Measurements from ENCODE around the gene DCANP1.

The DCANP1 gene

GRCh38 chr5:135450336-135450735 is 3.2 kb upstream of the DCANP1 start:
- TF ChIP-seq, protein P1, sequence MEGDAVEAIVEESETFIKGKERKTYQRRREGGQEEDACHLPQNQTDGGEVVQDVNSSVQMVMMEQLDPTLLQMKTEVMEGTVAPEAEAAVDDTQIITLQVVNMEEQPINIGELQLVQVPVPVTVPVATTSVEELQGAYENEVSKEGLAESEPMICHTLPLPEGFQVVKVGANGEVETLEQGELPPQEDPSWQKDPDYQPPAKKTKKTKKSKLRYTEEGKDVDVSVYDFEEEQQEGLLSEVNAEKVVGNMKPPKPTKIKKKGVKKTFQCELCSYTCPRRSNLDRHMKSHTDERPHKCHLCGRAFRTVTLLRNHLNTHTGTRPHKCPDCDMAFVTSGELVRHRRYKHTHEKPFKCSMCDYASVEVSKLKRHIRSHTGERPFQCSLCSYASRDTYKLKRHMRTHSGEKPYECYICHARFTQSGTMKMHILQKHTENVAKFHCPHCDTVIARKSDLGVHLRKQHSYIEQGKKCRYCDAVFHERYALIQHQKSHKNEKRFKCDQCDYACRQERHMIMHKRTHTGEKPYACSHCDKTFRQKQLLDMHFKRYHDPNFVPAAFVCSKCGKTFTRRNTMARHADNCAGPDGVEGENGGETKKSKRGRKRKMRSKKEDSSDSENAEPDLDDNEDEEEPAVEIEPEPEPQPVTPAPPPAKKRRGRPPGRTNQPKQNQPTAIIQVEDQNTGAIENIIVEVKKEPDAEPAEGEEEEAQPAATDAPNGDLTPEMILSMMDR (IDR thresholded peaks at IDR 0.05; ENCODE audit: borderline replicate concordance, insufficient read depth, low read depth, low read length), result no peak
- H3K4me3 ChIP-seq (ENCODE audit: low read depth, low read length), result no peak overlapping the region

DNA sequence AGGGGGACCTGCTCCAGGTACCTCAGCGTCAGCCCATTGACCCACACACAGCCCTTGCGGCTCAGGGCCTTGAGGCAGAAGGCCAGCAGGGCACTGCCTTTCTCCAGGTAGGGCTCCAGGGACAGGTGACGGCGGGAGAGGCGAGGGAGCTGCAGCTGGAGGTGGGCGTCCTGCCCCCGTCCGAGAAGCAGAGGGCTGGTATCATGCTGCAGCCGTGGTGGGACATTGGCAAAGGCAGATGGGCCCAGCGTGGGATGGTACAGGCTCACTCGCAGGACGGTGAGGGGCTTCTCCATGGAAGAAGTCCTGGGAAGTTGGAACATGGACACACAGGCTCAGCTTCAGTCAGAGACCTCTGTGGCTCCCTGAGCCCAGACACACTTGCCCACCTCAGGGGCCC is 2.5 kb upstream of the DCANP1 start:
- TF ChIP-seq, protein P1 (IDR thresholded peaks at IDR 0.05; ENCODE audit: borderline replicate concordance, insufficient read depth, low read depth, low read length), result no peak
- no peak overlapping the region for H3K4me3 ChIP-seq (ENCODE audit: low read depth, low read length)

DNA sequence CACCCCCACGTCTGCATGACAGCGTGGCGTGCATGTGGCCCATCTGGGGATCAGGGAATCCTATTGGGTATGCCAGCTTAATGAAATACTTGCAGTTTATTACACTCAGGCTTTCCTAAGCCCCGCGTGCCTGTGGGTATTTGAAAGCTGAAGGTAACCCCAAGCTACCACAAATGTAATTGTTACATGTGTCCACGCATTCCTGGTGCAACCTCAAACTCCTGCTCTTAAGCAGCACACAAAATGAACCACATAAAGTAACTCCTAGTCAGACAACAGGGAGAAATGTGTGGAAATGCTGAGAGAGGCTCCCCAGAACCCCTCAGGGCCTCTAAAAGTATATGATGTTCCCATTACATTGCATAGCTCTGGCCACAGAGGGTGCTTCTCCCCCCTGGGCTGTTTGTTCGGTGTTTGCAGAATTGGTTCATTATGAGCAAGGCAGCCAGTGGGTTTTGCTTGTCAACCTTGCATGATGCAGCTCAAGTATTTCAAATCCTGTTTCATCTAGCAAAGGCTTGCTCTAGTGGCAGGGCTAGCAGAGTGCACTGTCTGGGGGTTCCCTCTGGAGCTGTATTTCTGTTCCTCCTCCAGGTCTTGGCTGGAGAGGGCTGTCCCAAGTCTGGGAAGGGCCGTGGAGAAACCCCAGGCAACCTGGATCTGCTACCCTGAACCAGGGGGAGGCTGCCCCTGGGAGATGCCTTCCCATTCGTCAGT is 1.8 kb upstream of the DCANP1 start:
- H3K4me3 ChIP-seq (ENCODE audit: low read depth, low read length), result no peak overlapping the region

GRCh38 chr5:135448071-135448739 is 1.1 kb upstream of the DCANP1 start:
- H3K4me3 ChIP-seq (ENCODE audit: low read depth, low read length), result no peak overlapping the region
- TF ChIP-seq, protein P1 (IDR thresholded peaks at IDR 0.05; ENCODE audit: borderline replicate concordance, insufficient read depth, low read depth, low read length), result no peak

More for the DNA sequence above, 1.8 kb upstream of the DCANP1 start:
- TF ChIP-seq, protein P1 (IDR thresholded peaks at IDR 0.05; ENCODE audit: borderline replicate concordance, insufficient read depth, low read depth, low read length), result no peak

GRCh38 chr5:135446615-135447014 is 533 bp downstream of the DCANP1 start:
- TF ChIP-seq, protein P1 (IDR thresholded peaks at IDR 0.05; ENCODE audit: borderline replicate concordance, insufficient read depth, low read depth, low read length), result no peak
- no peak overlapping the region for H3K4me3 ChIP-seq (ENCODE audit: low read depth, low read length)

GRCh38 chr5:135446206-135446605 is 942 bp downstream of the DCANP1 start:
- H3K4me3 ChIP-seq (ENCODE audit: low read depth, low read length), result no peak overlapping the region
- TF ChIP-seq, protein P1 (IDR thresholded peaks at IDR 0.05; ENCODE audit: borderline replicate concordance, insufficient read depth, low read depth, low read length), result no peak

All from GM12875 (cell line).